Measurements from ENCODE around the gene LDLRAD4.

Gene LDLRAD4

GRCh38 chr18:13623871-13624270 lies 405.3 kb downstream of the LDLRAD4 start:
- Histone ChIP-seq H3K36me3 (ENCODE audit: insufficient read depth, low read length) (peaks cover 96% of the 10 kb centered on the region), H3K27ac (ENCODE audit: low read length) (no peak overlapping the region), H3K9ac (ENCODE audit: low read depth, low read length) (no peak overlapping the region), H4K20me1 (ENCODE audit: insufficient read depth, low read length) (peaks cover 90% of the 10 kb centered on the region), H2AFZ (ENCODE audit: low read depth, low read length) (no peak overlapping the region), H3K27me3 (ENCODE audit: insufficient read depth, low read length, poor library complexity) (no peaks in the 10 kb centered on the region), H3K4me3 (ENCODE audit: low read depth in 1 of 2, low read length in 2 of 2) (no peak overlapping the region), H3K4me1 (ENCODE audit: insufficient read depth, low read length) (peaks cover 11% of the 10 kb centered on the region; the same call in 1 of the 2 replicates), H3K4me2 (ENCODE audit: insufficient read depth, low read length) (no peak overlapping the region), H3K79me2 (ENCODE audit: insufficient read depth, low read length) (peaks cover 98% of the 10 kb centered on the region), H3K9me3 (ENCODE audit: insufficient read depth, low read length, severe bottlenecking) (no peaks in the 10 kb centered on the region)
- ATAC-seq (ENCODE audit: insufficient read depth, low read depth) (no peak; the same call in 2 of the 3 replicates), DNase-seq (no peak)
- TF ChIP-seq EZH2 (IDR thresholded peaks at IDR 0.05; ENCODE audit: borderline replicate concordance, low read depth, low read length, severe bottlenecking) (no peak), CTCF (IDR thresholded peaks at IDR 0.05; ENCODE audit: borderline replicate concordance, extremely low read depth, low read length, poor library complexity, severe bottlenecking) (no peak)

- DNase-seq (no peak), ATAC-seq (ENCODE audit: insufficient read depth, low read depth) (no peak)
- H2AFZ ChIP-seq (ENCODE audit: low read depth, low read length) = no peak overlapping the region
- H3K4me3 ChIP-seq (ENCODE audit: low read depth in 1 of 2, low read length in 2 of 2) = no peak overlapping the region
- peaks cover 96% of the 10 kb centered on the region for H3K36me3 ChIP-seq (ENCODE audit: insufficient read depth, low read length)
- no peaks in the 10 kb centered on the region for H3K9me3 ChIP-seq (ENCODE audit: insufficient read depth, low read length, severe bottlenecking)
- peak overlapping the region; percentile 38 for H3K27ac ChIP-seq (ENCODE audit: low read length)
- H3K9ac ChIP-seq (ENCODE audit: low read depth, low read length) = no peak overlapping the region
- no peak overlapping the region for H3K4me2 ChIP-seq (ENCODE audit: insufficient read depth, low read length)
- peaks cover 8% of the 10 kb centered on the region; the same call in 1 of the 2 replicates for H3K4me1 ChIP-seq (ENCODE audit: insufficient read depth, low read length)
- H3K79me2 ChIP-seq (ENCODE audit: insufficient read depth, low read length) = peaks cover 97% of the 10 kb centered on the region
- H4K20me1 ChIP-seq (ENCODE audit: insufficient read depth, low read length) = peaks cover 85% of the 10 kb centered on the region
- no peak for TF ChIP-seq CTCF (IDR thresholded peaks at IDR 0.05; ENCODE audit: borderline replicate concordance, extremely low read depth, low read length, poor library complexity, severe bottlenecking)
- TF ChIP-seq EZH2 (IDR thresholded peaks at IDR 0.05; ENCODE audit: borderline replicate concordance, low read depth, low read length, severe bottlenecking) = no peak
- H3K27me3 ChIP-seq (ENCODE audit: insufficient read depth, low read length, poor library complexity) = no peaks in the 10 kb centered on the region
Observed at GRCh38 chr18:13624563-13625237, 406.1 kb downstream of the LDLRAD4 start.

GRCh38 chr18:13625355-13625754 lies 406.8 kb downstream of the LDLRAD4 start:
- Histone ChIP-seq H3K4me1 (ENCODE audit: insufficient read depth, low read length) (peaks cover 7% of the 10 kb centered on the region; the same call in 1 of the 2 replicates), H3K4me2 (ENCODE audit: insufficient read depth, low read length) (no peak overlapping the region), H3K27ac (ENCODE audit: low read length) (peak overlapping the region; percentile 38; the same call in 1 of the 2 replicates), H3K9ac (ENCODE audit: low read depth, low read length) (no peak overlapping the region), H2AFZ (ENCODE audit: low read depth, low read length) (no peak overlapping the region), H4K20me1 (ENCODE audit: insufficient read depth, low read length) (peaks cover 83% of the 10 kb centered on the region), H3K27me3 (ENCODE audit: insufficient read depth, low read length, poor library complexity) (no peaks in the 10 kb centered on the region), H3K79me2 (ENCODE audit: insufficient read depth, low read length) (peaks cover 97% of the 10 kb centered on the region), H3K36me3 (ENCODE audit: insufficient read depth, low read length) (peaks cover 96% of the 10 kb centered on the region), H3K4me3 (ENCODE audit: low read depth in 1 of 2, low read length in 2 of 2) (no peak overlapping the region), H3K9me3 (ENCODE audit: insufficient read depth, low read length, severe bottlenecking) (no peaks in the 10 kb centered on the region)
- no peak for TF ChIP-seq EZH2 (IDR thresholded peaks at IDR 0.05; ENCODE audit: borderline replicate concordance, low read depth, low read length, severe bottlenecking)
- no peak for DNase-seq
- no peak for ATAC-seq (ENCODE audit: insufficient read depth, low read depth)

- H3K4me1 ChIP-seq (ENCODE audit: insufficient read depth, low read length) = peaks cover 7% of the 10 kb centered on the region; the same call in 1 of the 2 replicates
- peaks cover 97% of the 10 kb centered on the region for H3K79me2 ChIP-seq (ENCODE audit: insufficient read depth, low read length)
- no peaks in the 10 kb centered on the region for H3K27me3 ChIP-seq (ENCODE audit: insufficient read depth, low read length, poor library complexity)
- no peak for TF ChIP-seq CTCF (IDR thresholded peaks at IDR 0.05; ENCODE audit: borderline replicate concordance, extremely low read depth, low read length, poor library complexity, severe bottlenecking)
- no peak for TF ChIP-seq EZH2 (IDR thresholded peaks at IDR 0.05; ENCODE audit: borderline replicate concordance, low read depth, low read length, severe bottlenecking)
- no peak for DNase-seq
- H3K9me3 ChIP-seq (ENCODE audit: insufficient read depth, low read length, severe bottlenecking) = peaks cover 3% of the 10 kb centered on the region
- no peak overlapping the region; the same call in 1 of the 2 replicates for H3K27ac ChIP-seq (ENCODE audit: low read length)
- peaks cover 77% of the 10 kb centered on the region for H4K20me1 ChIP-seq (ENCODE audit: insufficient read depth, low read length)
- no peak for ATAC-seq (ENCODE audit: insufficient read depth, low read depth)
- H2AFZ ChIP-seq (ENCODE audit: low read depth, low read length) = no peak overlapping the region
- peaks cover 96% of the 10 kb centered on the region for H3K36me3 ChIP-seq (ENCODE audit: insufficient read depth, low read length)
- H3K4me2 ChIP-seq (ENCODE audit: insufficient read depth, low read length) = no peak overlapping the region
- no peak overlapping the region for H3K4me3 ChIP-seq (ENCODE audit: low read depth in 1 of 2, low read length in 2 of 2)
- no peak overlapping the region for H3K9ac ChIP-seq (ENCODE audit: low read depth, low read length)
Observed at GRCh38 chr18:13625843-13626543, 407.4 kb downstream of the LDLRAD4 start.

All from DND-41 (cell line).